GM12892 (cell line): ENCODE data around the gene MTF2.

Experiments used
- DNase-seq: peaks from one replicate; pipeline ENCODE4 v3.0.0; 2011; ENCODE audit not compliant: insufficient read length
- FAIRE-seq: peaks from 2 replicates; lab custom pipeline; 2011; peaks lifted over from hg19 to GRCh38; lab: Jason Lieb, UNC
- POLR2A ChIP-seq: IDR thresholded peaks from 2 replicates; pipeline ENCODE4 v1.6.1; 2011; ENCODE audit warnings: low read depth, low read length, control low read depth
- POLR2AphosphoS5 ChIP-seq: IDR thresholded peaks from 2 replicates; pipeline ENCODE4 v1.6.1; 2011; ENCODE audit warnings: low read depth, low read length, control low read depth
- TAF1 ChIP-seq: IDR thresholded peaks from 2 replicates; pipeline ENCODE4 v1.6.1; 2011; ENCODE audit warnings: low read depth, mild to moderate bottlenecking, control low read depth, low read length, borderline replicate concordance

MTF2 gene

GRCh38 chr1:93178418-93178817 is 99.3 kb downstream of the MTF2 start:
- TF ChIP-seq TAF1 (no peak), POLR2A (no peak), POLR2AphosphoS5 (no peak)
- FAIRE-seq (no peak), DNase-seq (no peak)

GRCh38 chr1:93179886-93180722 is 101.0 kb downstream of the MTF2 start, which contains the start of gene TMED5:
Gene TMED5, minus strand, starts transcription at chr1:93180413. Its CDS starts 171 bp downstream, at chr1:93180242.
- DNase-seq (peak; percentile 67), FAIRE-seq (peak; percentile 98)
- TF ChIP-seq POLR2A (peak; percentile 78), TAF1 (peak; percentile 68), POLR2AphosphoS5 (peak; percentile 89)

- FAIRE-seq: peak; percentile 70
- DNase-seq: peak; percentile 13
- TF ChIP-seq POLR2A (no peak; the same call in 1 of the 2 replicates), TAF1 (0 out of 2 replicates have a peak, but pooled peaks have one; percentile 4), POLR2AphosphoS5 (no peak; the same call in 1 of the 2 replicates)
Measured at GRCh38 chr1:93180723-93181613, 101.9 kb downstream of the MTF2 start, which contains the start of gene CCDC18. Gene CCDC18, plus strand, starts transcription at chr1:93180724. Its CDS starts 2,638 bp downstream, at chr1:93183362.

GRCh38 chr1:93186667-93187066 is 107.6 kb downstream of the MTF2 start:
- TF ChIP-seq POLR2AphosphoS5 (no peak), POLR2A (no peak)
- FAIRE-seq: no peak
- no peak for DNase-seq
